Stimulated activated CD8-positive, alpha-beta memory T cell treated with anti-CD3 and anti-CD28 coated beads, Interleukin-7, amount 100 ng/mL, for 48 hours (primary cell): ENCODE results near the gene TOMM70.
A peak's percentile ranks its signal among the peaks of the same experiment; 100 is the strongest.
"Not testable (repeated sequence)": the region's sequence is repeated elsewhere in the genome, so short reads cannot be mapped to it uniquely, and the experiment has no call there.

ENCODE experiments used
- DNase-seq, 2 donors: peaks; one replicate each; pipeline ENCODE4 v3.0.0-alpha.2; 2020; ENCODE audit warnings: low read depth in 1 of 2; ENCODE audit errors: extremely low read depth in 1 of 2

The TOMM70 gene

GRCh38 chr3:100400780-100401673, at the start of gene TOMM70, which contains the start of gene LNP1:
Gene TOMM70, minus strand, starts transcription at chr3:100401089. Its CDS starts 140 bp downstream, at chr3:100400949.
Gene LNP1, plus strand, starts transcription at chr3:100401539. Its CDS starts 28,191 bp downstream, at chr3:100429730.
- DNase-seq = peak; percentile 86 to 97

- DNase-seq = no peak
Observed at GRCh38 chr3:100449214-100449613, 48.3 kb upstream of the TOMM70 start.

- DNase-seq = no peak
Observed at GRCh38 chr3:100448079-100448478, 47.2 kb upstream of the TOMM70 start.

GRCh38 chr3:100447067-100447466, 46.2 kb upstream of the TOMM70 start:
- DNase-seq = not testable (repeated sequence)

GRCh38 chr3:100443690-100444089, 42.8 kb upstream of the TOMM70 start:
- DNase-seq = no peak

- no peak for DNase-seq
Observed at GRCh38 chr3:100440895-100441294, 40.0 kb upstream of the TOMM70 start.

- no peak for DNase-seq
Observed at GRCh38 chr3:100438623-100438974, 37.7 kb upstream of the TOMM70 start.

- DNase-seq = no peak
Observed at GRCh38 chr3:100437721-100438622, 37.1 kb upstream of the TOMM70 start.

- no peak for DNase-seq
Observed at GRCh38 chr3:100436951-100437350, 36.1 kb upstream of the TOMM70 start.

GRCh38 chr3:100429187-100429716, 28.4 kb upstream of the TOMM70 start:
- no peak for DNase-seq

GRCh38 chr3:100427699-100428098, 26.8 kb upstream of the TOMM70 start:
- no peak for DNase-seq

- no peak for DNase-seq
Observed at GRCh38 chr3:100426067-100426682, 25.3 kb upstream of the TOMM70 start.

GRCh38 chr3:100425316-100425715, 24.4 kb upstream of the TOMM70 start:
- DNase-seq = no peak

GRCh38 chr3:100424261-100424660, 23.4 kb upstream of the TOMM70 start:
- DNase-seq = no peak

- DNase-seq = no peak
Observed at GRCh38 chr3:100423611-100424010, 22.7 kb upstream of the TOMM70 start.

GRCh38 chr3:100420885-100421284, 20.0 kb upstream of the TOMM70 start:
- DNase-seq = no peak

- no peak for DNase-seq
Observed at GRCh38 chr3:100419406-100419805, 18.5 kb upstream of the TOMM70 start.

- DNase-seq = no peak
Observed at GRCh38 chr3:100416863-100417262, 16.0 kb upstream of the TOMM70 start.

- no peak for DNase-seq
Observed at GRCh38 chr3:100416176-100416575, 15.3 kb upstream of the TOMM70 start.

GRCh38 chr3:100413613-100414012, 12.7 kb upstream of the TOMM70 start:
- no peak for DNase-seq
